Measurements from ENCODE around the gene MAST4.

The MAST4 gene

DNA sequence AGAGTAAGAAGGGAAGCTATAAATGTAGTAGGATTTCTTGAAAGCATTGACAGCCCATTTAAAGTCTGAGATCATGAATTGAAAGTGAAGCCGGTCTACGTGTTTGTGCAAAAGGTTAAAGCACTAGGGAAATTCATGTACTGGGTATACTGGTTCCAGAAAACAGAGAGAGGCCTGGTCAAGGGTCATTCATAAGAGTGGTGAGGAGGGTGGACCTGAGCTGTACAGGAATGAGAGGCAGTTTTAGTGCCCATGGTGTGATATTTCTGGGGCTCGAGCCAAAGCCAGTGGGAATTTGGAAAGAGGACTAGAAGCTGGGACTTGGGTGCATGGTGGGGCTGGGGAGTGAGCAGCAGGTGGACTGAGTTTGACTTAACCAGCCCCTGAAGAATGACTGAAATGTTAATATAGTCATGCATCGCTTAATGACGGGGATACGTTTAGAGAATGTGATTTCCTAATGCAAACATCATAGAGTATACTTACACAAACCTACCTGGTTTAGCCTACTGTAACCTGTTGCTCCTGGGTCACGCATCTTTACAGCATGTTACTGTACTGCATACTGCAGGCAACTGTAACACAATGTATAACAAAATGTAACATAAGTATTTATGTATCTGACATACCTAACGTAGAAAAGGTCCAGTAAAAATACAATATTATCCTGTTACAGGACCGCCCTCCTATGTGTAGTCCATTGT is 173.0 kb downstream of the MAST4 start:
- no peaks in the 10 kb centered on the region for H3K36me3 ChIP-seq (ENCODE audit: insufficient read depth, low read length)
- H3K9ac ChIP-seq (ENCODE audit: insufficient read length): no peak overlapping the region
- H3K4me3 ChIP-seq: no peak overlapping the region
- no peak overlapping the region for H3K27ac ChIP-seq
- TF ChIP-seq FOXP2 (optimal IDR thresholded peaks at IDR 0.05; ENCODE audit: control extremely low read depth, extremely low read length, insufficient read depth): no peak
- no peak for TF ChIP-seq POLR2AphosphoS5 (IDR thresholded peaks at IDR 0.05; ENCODE audit: borderline replicate concordance, low read depth, low read length)
- no peak for DNase-seq (ENCODE audit: low read depth, low spot score)
- H3K9me3 ChIP-seq (ENCODE audit: low read depth, low read length): no peaks in the 10 kb centered on the region

- no peaks in the 10 kb centered on the region for H3K36me3 ChIP-seq (ENCODE audit: insufficient read depth, low read length)
- H3K4me3 ChIP-seq: no peak overlapping the region
- no peak for TF ChIP-seq FOXP2 (optimal IDR thresholded peaks at IDR 0.05; ENCODE audit: control extremely low read depth, extremely low read length, insufficient read depth)
- no peak for TF ChIP-seq EZH2 (IDR thresholded peaks at IDR 0.05)
- TF ChIP-seq POLR2AphosphoS5 (IDR thresholded peaks at IDR 0.05; ENCODE audit: borderline replicate concordance, low read depth, low read length): no peak
- H3K9me3 ChIP-seq (ENCODE audit: low read depth, low read length): no peaks in the 10 kb centered on the region
- no peak overlapping the region for H3K9ac ChIP-seq (ENCODE audit: insufficient read length)
- DNase-seq (ENCODE audit: low read depth, low spot score): no peak
- H3K27ac ChIP-seq: no peak overlapping the region
These were observed 173.8 kb downstream of the MAST4 start for GRCh38 chr5:66769839-66770617.

- H3K36me3 ChIP-seq (ENCODE audit: insufficient read depth, low read length): no peaks in the 10 kb centered on the region
- no peak overlapping the region for H3K27ac ChIP-seq
- TF ChIP-seq POLR2AphosphoS5 (IDR thresholded peaks at IDR 0.05; ENCODE audit: borderline replicate concordance, low read depth, low read length) (no peak), EZH2 (IDR thresholded peaks at IDR 0.05) (no peak), FOXP2 (optimal IDR thresholded peaks at IDR 0.05; ENCODE audit: control extremely low read depth, extremely low read length, insufficient read depth) (no peak)
- H3K9me3 ChIP-seq (ENCODE audit: low read depth, low read length): no peaks in the 10 kb centered on the region
- no peak overlapping the region for H3K9ac ChIP-seq (ENCODE audit: insufficient read length)
- DNase-seq (ENCODE audit: low read depth, low spot score): no peak
- H3K4me3 ChIP-seq: no peak overlapping the region
These were observed 181.7 kb downstream of the MAST4 start for GRCh38 chr5:66777868-66778267.

DNA sequence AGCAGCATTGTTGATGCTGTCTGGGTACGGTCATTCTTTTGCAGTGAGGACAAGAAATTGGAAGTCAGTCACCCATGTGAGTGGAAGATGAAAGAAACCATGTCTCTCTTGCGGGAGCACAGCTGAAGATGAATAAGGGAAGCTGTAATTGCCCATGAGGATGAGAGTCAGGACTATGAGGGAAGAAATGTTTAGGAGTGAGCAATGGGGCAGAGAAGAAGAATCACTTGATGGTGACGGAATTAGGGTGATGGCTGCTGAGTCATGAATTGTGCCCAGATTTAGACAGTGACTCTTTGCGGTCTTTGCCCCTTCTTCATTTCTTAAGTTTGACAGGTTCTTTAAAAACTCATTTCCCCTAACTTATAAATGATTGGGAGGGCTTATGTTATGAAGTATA is 183.3 kb downstream of the MAST4 start:
- TF ChIP-seq EZH2 (IDR thresholded peaks at IDR 0.05) (no peak), FOXP2 (optimal IDR thresholded peaks at IDR 0.05; ENCODE audit: control extremely low read depth, extremely low read length, insufficient read depth) (no peak), POLR2AphosphoS5 (IDR thresholded peaks at IDR 0.05; ENCODE audit: borderline replicate concordance, low read depth, low read length) (no peak)
- DNase-seq (ENCODE audit: low read depth, low spot score): no peak
- H3K36me3 ChIP-seq (ENCODE audit: insufficient read depth, low read length): no peaks in the 10 kb centered on the region
- no peak overlapping the region for H3K4me3 ChIP-seq
- no peak overlapping the region for H3K27ac ChIP-seq
- H3K9ac ChIP-seq (ENCODE audit: insufficient read length): no peak overlapping the region
- H3K9me3 ChIP-seq (ENCODE audit: low read depth, low read length): no peaks in the 10 kb centered on the region

GRCh38 chr5:66788556-66788955 is 192.4 kb downstream of the MAST4 start:
- H3K9me3 ChIP-seq (ENCODE audit: low read depth, low read length): no peaks in the 10 kb centered on the region
- H3K27ac ChIP-seq: no peak overlapping the region
- TF ChIP-seq EZH2 (IDR thresholded peaks at IDR 0.05) (no peak), POLR2AphosphoS5 (IDR thresholded peaks at IDR 0.05; ENCODE audit: borderline replicate concordance, low read depth, low read length) (no peak), FOXP2 (optimal IDR thresholded peaks at IDR 0.05; ENCODE audit: control extremely low read depth, extremely low read length, insufficient read depth) (no peak)
- H3K4me3 ChIP-seq: no peak overlapping the region
- no peak overlapping the region for H3K9ac ChIP-seq (ENCODE audit: insufficient read length)
- no peaks in the 10 kb centered on the region for H3K36me3 ChIP-seq (ENCODE audit: insufficient read depth, low read length)
- DNase-seq (ENCODE audit: low read depth, low spot score): no peak

GRCh38 chr5:66789434-66789833 is 193.2 kb downstream of the MAST4 start:
- Histone ChIP-seq H3K27ac (no peak overlapping the region), H3K9me3 (ENCODE audit: low read depth, low read length) (no peaks in the 10 kb centered on the region), H3K36me3 (ENCODE audit: insufficient read depth, low read length) (no peaks in the 10 kb centered on the region), H3K4me3 (no peak overlapping the region), H3K9ac (ENCODE audit: insufficient read length) (no peak overlapping the region)
- TF ChIP-seq POLR2AphosphoS5 (IDR thresholded peaks at IDR 0.05; ENCODE audit: borderline replicate concordance, low read depth, low read length) (no peak), FOXP2 (optimal IDR thresholded peaks at IDR 0.05; ENCODE audit: control extremely low read depth, extremely low read length, insufficient read depth) (no peak), EZH2 (IDR thresholded peaks at IDR 0.05) (no peak)
- DNase-seq (ENCODE audit: low read depth, low spot score): no peak

GRCh38 chr5:66793049-66793448 is 196.9 kb downstream of the MAST4 start:
- no peaks in the 10 kb centered on the region for H3K36me3 ChIP-seq (ENCODE audit: insufficient read depth, low read length)
- no peak for DNase-seq (ENCODE audit: low read depth, low spot score)
- no peak overlapping the region for H3K4me3 ChIP-seq
- H3K27ac ChIP-seq: no peak overlapping the region
- TF ChIP-seq EZH2 (IDR thresholded peaks at IDR 0.05): no peak
- no peak for TF ChIP-seq FOXP2 (optimal IDR thresholded peaks at IDR 0.05; ENCODE audit: control extremely low read depth, extremely low read length, insufficient read depth)
- no peaks in the 10 kb centered on the region for H3K9me3 ChIP-seq (ENCODE audit: low read depth, low read length)
- H3K9ac ChIP-seq (ENCODE audit: insufficient read length): no peak overlapping the region

DNA sequence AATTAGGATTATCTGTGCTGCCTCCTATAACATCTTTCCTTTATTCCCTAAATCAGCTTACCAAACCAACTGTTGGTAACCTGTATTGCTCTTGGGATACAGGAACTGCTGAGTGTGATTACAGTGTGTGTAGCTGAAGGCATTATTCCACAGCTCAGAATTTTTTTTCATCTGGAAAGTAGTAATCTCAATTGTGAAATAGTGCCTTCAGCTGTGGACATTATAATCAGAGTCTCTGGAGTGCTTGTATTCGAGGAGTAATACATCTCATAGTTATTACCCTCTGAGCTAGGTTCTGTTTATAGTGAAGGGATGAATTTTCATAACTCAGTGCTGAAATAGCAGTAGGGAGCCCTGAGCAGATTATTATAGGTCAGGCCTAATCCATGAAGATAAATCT is 199.5 kb downstream of the MAST4 start:
- Histone ChIP-seq H3K9ac (ENCODE audit: insufficient read length) (no peak overlapping the region), H3K36me3 (ENCODE audit: insufficient read depth, low read length) (no peaks in the 10 kb centered on the region), H3K9me3 (ENCODE audit: low read depth, low read length) (no peaks in the 10 kb centered on the region), H3K4me3 (no peak overlapping the region), H3K27ac (no peak overlapping the region)
- no peak for DNase-seq (ENCODE audit: low read depth, low spot score)
- no peak for TF ChIP-seq FOXP2 (optimal IDR thresholded peaks at IDR 0.05; ENCODE audit: control extremely low read depth, extremely low read length, insufficient read depth)
- no peak for TF ChIP-seq POLR2AphosphoS5 (IDR thresholded peaks at IDR 0.05; ENCODE audit: borderline replicate concordance, low read depth, low read length)
- TF ChIP-seq EZH2 (IDR thresholded peaks at IDR 0.05): no peak

Measured in SK-N-MC (cell line).